ENCODE measurements around the gene AHCY.

- TF ChIP-seq REST (IDR thresholded peaks at IDR 0.05; ENCODE audit: insufficient read depth in 1 of 2, low read depth in 2 of 2, low read length in 2 of 2) (no peak), TAF1 (IDR thresholded peaks at IDR 0.05; ENCODE audit: borderline replicate concordance, insufficient read depth, low read length) (no peak), POLR2AphosphoS5 (IDR thresholded peaks at IDR 0.05; ENCODE audit: low read depth, low read length) (no peak), SIN3A (IDR thresholded peaks at IDR 0.05; ENCODE audit: borderline replicate concordance, insufficient read depth, low read length) (no peak), FOXP2 (optimal IDR thresholded peaks at IDR 0.05; ENCODE audit: borderline replicate concordance, extremely low read depth, extremely low read length, insufficient read depth) (no peak)
Measured at GRCh38 chr20:34343458-34344211, 40.5 kb upstream of the AHCY start.
